ENCODE results near the gene CPT1A.

CPT1A gene

DNA sequence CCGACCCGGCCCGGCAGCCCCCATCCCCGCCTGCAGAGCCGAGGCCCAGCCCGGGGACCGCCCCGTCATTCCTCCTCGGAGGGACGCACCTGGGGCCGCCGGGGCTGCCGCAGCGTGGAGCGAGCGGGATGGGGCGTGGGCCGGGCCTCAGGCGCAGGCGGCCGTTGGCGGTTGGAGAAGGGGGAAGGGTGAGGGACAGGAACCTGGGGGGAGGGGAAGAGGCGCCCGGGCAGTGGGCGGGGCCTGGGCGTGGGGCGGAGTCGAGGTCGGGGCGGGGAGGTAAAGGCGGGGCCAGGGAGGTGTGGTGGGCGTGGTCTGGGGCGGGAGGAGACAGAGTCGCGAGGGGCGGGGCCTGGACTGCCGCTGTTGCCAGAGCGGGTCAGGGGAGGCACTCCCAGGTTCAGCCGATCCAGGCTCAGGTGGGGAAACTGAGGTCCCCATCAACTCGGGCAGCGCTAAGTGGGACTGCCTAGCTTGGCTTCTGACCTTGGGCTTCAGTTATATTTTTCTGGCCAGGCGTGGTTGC is 90.3 kb downstream of the CPT1A start, which contains the start of gene TESMIN:
Gene TESMIN (minus strand): TSS at position 190 of the 526 bp plus-strand sequence. CDS start 860 bp downstream, outside the sequence.
- peak; percentile 82 for DNase-seq

DNA sequence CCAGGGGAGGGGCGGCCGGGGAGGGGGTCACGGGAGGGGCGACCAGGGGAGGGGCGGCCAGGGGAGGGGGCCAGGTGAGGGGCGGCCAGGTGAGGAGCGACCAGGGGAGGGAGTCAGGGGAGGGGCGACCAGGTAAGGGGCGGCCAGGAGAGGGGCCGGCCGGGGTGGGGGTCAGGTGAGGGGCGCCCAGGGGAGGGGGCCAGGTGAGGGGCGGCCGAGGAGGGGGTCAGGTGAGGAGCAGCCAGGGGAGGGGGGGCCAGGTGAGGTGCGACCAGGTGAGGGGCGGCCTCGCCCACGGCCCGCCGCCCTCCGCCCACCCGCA is 90.8 kb downstream of the CPT1A start:
- DNase-seq, result no peak

DNA sequence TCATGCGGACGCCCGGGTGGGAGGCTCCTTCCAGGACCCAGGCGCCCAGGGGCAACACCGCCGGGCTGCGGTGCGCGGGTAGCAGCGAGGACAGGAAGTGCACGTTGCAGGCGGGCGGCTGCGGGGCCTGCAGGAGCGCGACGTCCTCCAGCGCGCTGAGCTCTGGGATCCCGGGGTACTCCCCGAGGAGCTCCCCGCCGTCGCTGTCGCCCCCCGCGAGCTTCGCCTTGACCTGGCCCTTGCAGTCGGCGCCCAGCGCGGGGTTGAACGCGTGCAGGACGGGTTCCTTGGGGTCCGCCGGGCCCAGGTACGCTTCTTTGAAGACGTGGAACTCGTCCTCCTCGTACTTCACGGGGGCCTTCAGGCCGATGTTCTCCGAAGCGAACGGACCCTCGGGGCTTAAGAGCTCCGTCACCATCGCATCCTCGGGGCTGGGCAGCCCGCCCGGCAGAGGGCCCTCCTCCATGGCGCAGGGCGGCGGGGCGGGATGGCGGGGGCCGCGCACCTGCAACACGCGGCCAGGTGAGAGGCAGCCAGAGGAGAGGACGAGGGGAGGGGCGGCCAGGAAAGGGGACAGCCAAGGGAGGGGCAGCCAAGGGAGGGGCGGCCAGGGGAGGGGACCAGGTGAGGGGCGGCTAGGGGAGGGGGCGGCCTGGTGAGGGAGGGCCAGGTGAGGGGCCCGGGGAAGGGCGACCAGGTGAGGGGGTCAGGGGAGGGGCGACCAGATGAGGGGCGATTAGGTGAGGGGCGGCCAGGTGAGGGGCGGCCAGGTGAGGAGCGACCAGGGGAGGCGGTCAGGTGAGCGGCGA is 91.3 kb downstream of the CPT1A start:
- no peak for DNase-seq

- DNase-seq, result no peak
Observed at GRCh38 chr11:68749229-68750123, 92.2 kb downstream of the CPT1A start.

- DNase-seq, result no peak
Observed at GRCh38 chr11:68748061-68748460, 93.7 kb downstream of the CPT1A start.

- DNase-seq, result no peak
Observed at GRCh38 chr11:68743539-68743938, 98.2 kb downstream of the CPT1A start.

GRCh38 chr11:68741463-68741862 is 100.3 kb downstream of the CPT1A start:
- no peak for DNase-seq

DNA sequence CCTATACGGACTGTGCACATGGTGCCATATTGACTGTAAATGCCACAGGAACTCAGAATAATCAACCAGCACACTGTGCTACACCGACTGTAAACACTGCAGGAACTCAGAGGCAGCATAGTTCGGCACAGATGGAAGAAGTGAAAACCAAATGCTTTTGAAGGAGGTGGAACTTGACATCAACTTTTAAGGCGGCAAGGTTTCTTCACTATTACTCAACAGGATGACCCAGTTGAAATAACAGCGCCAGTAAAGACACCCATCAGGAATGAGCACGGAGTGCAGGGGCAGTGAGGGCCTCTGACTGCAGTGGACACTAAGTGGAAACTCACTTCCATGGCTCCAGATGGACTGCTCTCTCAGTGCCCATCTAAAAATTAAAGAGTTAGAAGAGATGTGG is 106.1 kb downstream of the CPT1A start:
- peak; percentile 38 to 40 for DNase-seq

- DNase-seq, result peak; percentile 16 to 37
Observed at GRCh38 chr11:68735125-68735524, 106.6 kb downstream of the CPT1A start.

GRCh38 chr11:68734111-68734510 is 107.6 kb downstream of the CPT1A start:
- DNase-seq, result peak; percentile 62 to 70

- DNase-seq, result no peak
Observed at GRCh38 chr11:68727783-68728182, 113.9 kb downstream of the CPT1A start.

- DNase-seq, result peak; percentile 63 to 66
Observed at GRCh38 chr11:68724293-68724692, 117.4 kb downstream of the CPT1A start.

DNA sequence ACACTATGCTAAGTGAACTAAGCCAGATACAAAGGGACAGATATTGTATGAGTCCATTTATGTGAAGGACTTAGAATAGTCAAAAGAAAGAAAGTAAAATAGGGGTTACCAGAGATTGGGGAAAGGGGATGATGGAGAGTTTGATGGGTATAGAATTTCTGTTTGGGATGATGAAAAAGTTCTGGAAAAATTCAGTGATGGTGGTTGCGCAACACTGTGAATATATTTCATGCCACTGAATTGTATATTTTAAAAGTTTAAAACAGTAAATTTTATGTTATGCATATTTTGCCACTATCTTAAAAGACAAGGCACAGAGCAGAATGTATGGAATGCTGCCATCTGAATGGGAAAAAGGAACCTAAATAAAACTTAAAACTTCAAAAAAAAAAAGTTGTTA is 119.6 kb downstream of the CPT1A start:
- DNase-seq, result no peak

GRCh38 chr11:68721075-68721474 is 120.6 kb downstream of the CPT1A start:
- no peak for DNase-seq

- no peak for DNase-seq
Observed at GRCh38 chr11:68715456-68716122, 126.1 kb downstream of the CPT1A start.

DNA sequence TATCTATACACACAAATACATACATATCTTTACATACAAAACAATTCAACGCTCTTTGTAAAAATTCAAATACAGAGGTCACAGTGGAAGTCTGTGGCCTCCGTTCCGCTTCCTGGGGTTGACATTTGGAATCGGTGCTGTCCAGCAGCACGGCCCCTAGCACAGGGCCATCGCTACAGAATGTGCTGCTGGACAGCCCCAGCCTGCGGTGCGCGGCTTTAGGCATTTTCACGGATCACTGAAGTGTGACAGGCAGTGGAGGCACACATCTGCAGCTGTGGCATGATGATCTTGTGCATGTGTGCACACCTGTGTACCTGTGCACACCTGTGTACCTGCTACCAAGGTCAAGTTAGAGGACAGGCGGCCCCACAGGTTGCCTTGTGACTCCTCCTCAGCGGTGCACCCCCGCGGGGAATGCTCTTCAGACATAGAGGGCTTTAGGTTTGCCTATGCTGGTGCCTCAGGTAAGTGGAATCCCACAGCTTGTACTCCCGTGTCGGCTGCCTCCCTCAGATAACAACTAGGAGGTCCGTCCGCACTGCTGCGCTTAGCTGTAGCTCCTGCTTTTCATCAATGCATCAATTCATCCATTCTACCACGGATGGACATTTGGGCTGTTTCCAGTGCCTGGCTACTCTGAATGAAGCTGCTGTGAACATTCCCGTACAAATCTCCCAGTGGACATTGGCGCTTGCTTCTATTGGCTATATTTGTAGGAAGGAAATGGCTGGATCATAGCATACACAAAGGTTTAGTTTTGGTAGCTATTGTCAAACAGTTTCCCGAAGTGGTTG is 127.5 kb downstream of the CPT1A start:
- no peak for DNase-seq

- no peak for DNase-seq
Observed at GRCh38 chr11:68711114-68711513, 130.6 kb downstream of the CPT1A start.

GRCh38 chr11:68710409-68710808 is 131.3 kb downstream of the CPT1A start:
- DNase-seq, result no peak

GRCh38 chr11:68709062-68709461 is 132.7 kb downstream of the CPT1A start:
- DNase-seq, result peak; percentile 45 to 60

DNA sequence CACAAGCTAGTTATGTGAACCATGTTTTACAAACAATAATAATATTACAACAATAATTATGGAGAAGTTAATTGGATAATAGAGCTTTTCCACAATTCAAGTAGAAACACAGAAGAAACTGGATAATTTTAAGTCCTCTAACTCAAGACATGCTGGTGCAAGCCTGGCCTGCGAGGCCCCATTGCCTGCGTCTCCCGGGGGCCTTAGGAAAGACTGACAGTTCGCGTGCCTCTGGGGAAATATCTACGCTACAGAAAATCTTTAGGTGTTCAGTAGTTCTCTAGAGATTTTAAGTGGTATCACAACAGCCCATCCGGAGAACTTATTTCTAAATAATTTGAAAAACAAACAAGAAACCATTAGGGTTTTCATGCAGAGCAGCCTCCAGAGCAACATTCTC is 134.2 kb downstream of the CPT1A start:
- DNase-seq, result no peak

- DNase-seq, result no peak
Observed at GRCh38 chr11:68704887-68705286, 136.8 kb downstream of the CPT1A start.

All from inflammatory macrophage (primary cell).